NCI-H82 (cell line): ENCODE measurements around the gene ARHGAP23.
"Not testable (repeated sequence)": the region's sequence is repeated elsewhere in the genome, so short reads cannot be mapped to it uniquely, and the experiment has no call there.

ENCODE experiments used
- DNase-seq: peaks from one replicate; lab custom pipeline; 2025; lab: John Stamatoyannopoulos, UW

The ARHGAP23 gene

DNA sequence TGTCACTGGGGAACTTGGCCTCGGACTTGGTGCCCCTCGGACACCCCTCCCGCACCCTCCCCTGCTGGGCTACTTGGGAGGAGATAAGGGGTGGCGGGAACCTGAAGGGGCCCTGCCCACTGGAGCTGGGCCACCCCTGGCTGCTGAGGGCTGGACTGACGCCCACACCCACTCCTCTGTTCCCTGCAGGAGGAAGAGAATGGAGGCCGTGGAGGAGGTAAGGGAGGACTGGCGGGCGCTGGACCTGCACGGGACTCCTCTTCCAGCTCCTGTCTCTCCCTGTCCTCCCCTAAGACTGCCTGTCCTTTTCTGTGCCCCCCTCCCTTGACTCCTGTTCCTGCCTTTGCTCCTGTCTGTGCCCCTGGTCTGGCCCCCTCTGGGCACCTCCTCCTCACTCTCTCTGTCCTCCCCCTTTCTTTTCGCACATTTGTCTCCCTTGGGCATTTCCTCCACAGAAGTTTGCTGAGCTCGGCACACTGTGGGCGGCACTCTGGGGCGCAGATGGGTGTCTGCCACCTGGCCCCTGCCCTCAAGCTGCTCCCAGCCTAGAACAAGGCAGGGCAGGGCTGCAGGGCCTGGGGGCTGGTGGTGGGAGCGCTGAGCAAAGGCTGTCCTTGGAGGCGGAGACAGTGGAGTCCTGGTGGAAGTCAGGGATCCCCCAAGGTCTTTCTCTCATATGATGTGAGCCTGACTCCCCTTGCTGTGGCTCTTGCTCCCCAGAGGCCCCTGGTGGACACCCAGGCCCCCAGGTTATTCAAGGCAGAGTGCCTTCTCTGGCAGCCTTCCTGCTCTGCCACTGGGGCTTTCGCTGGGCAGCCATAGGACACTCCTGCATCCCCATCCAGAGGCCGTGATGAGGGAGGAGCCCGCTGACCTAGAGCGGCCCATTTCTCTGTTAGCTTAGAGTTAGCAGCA is 32.7 kb downstream of the ARHGAP23 start:
- no peak for DNase-seq

- no peak for DNase-seq
These were observed 33.4 kb downstream of the ARHGAP23 start for GRCh38 chr17:38461683-38462082.

DNA sequence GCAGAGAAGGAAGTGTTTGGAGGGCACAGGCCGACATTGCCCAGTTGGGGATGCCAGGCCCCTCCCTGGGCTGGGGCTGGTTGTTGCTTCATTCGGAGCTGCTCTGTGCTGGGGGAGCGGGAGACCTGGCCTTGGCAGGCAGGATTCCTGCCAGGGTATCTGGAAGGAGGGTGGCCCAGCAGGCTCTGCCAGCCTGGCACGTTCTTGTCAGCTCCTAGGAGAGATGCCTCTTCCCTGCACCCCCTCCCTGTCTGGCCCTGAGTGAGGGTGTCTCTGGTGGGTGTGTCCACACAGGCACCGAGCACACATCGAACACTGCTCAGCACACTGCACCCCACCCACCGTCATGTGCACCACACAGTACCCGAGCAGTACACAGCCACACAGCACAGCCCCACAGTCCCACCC is 35.2 kb downstream of the ARHGAP23 start:
- DNase-seq, result no peak

- DNase-seq, result no peak
These were observed 36.0 kb downstream of the ARHGAP23 start for GRCh38 chr17:38464251-38464722.

DNA sequence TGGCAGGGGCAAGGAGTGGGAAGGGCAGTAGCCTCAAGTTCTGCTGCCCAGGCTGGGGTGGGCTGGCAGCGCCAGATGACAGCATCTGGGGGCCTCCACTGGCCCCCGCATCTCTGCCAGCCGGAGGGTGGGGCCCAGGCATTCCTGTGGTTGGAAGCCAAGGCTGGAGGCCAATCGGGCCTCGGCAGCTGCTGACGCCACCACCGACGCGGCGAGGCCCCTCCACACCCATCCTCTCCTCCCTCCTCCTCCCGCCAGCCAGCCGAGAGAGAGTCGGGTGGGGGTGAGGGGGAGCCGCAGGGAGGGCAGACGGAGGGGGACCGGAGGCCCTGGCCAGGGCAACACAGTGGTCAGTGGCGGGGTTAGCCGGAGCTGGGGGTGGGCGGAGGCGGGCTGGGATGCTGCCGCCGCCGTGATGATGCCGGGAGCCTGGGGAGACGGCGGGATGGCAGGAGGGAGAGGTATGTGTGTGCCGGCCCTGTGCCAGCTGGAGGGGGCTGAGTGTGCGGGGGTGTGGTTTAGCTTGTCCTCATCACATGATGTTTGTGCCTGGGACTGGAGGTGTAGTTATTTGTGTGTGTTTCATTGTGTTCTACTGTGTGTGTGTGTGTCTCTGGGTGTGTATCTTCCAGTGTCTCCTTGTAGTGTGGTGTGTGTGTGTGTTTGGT is 36.6 kb downstream of the ARHGAP23 start:
- DNase-seq, result peak; percentile 83

DNA sequence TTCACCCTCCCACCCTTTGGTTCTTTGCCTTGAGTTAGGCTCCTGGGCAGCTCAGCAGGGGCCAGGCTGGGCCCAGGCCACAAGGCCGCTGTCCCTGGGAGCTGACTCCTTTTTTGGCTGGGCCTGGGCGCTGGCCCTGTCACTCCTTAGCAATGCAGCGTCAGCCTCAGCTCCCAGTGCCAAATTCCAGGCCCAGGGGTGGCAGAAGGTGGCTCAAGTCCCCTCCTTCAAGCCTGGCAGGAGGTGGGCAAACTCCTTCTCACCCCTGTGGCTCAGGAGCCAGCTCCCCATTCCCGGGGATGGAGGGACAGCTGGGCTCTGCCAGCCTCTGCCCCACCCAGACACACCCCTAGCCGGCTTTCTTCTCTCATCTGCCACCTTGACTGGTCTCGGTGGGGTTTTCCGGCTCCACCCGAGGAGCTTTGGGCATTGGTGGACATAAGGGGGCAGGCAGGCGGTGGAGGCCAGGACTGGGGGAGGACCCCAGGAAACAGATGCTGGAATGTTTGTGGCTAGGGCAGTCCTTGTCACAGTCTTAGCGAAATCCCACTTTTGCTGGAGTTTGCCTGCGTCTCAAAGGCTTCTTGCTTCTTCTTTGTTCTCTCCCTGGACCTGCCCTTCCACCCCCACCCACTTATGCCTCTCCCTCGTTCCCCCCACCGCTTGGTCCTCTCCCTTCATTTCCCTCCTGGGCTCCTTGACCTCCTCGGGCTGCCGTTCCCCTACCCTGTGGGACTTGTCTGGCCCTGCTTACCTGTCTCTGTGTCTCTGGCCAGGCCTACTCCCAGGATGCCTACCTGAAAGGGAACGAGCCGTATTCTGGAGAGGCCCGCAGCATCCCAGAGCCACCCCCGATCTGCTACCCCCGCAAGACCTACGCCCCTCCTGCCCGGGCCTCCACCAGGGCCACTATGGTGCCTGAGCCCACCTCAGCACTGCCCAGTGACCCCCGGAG is 37.4 kb downstream of the ARHGAP23 start:
- DNase-seq, result no peak

GRCh38 chr17:38466346-38467315 is 38.4 kb downstream of the ARHGAP23 start:
- DNase-seq, result no peak

DNA sequence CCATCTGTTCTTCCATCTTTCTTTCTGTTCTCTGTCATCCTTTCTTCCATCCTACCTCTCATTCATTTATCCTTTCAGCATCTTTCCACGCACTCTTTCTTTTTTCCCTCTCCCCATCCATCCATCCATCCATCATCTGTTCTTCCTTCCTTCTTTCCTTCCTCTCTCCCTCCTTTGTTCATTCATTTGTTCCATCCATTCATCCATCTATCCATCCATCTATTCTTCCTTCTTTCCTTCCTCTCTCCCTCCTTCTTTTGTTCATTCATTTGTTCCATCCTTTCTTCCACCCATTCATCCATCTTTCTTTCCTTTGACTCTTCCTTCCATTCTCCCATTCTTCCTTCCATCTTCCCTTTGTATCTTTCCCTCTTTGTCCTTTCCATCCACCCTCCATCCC is 39.2 kb downstream of the ARHGAP23 start:
- no peak for DNase-seq

DNA sequence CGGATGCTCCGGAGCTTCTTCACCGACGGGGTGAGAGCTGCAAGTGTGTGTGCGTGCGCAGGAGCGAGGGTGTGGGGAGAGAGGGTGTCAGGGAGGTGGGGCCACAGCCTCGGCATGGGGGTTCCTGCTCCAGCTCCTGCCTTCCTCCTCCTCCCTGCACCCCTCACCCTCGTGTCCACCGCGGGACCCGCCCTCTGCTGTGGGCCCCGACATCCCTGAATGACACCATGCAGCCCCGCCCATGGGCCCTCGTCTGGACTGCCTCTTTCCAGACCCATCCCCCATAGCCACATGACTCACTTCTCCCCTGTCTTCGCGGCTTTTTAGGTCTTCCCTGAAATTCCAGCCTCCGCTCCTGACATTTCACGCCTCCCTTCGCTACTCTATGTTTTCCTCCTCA is 41.6 kb downstream of the ARHGAP23 start:
- DNase-seq, result no peak

GRCh38 chr17:38471253-38471652 is 43.0 kb downstream of the ARHGAP23 start:
- DNase-seq, result not testable (repeated sequence)

- peak; percentile 87 for DNase-seq
These were observed 46.4 kb downstream of the ARHGAP23 start for GRCh38 chr17:38474666-38475065.

GRCh38 chr17:38476549-38476948 is 48.3 kb downstream of the ARHGAP23 start:
- no peak for DNase-seq

GRCh38 chr17:38477417-38477816 is 49.2 kb downstream of the ARHGAP23 start:
- not testable (repeated sequence) for DNase-seq

DNA sequence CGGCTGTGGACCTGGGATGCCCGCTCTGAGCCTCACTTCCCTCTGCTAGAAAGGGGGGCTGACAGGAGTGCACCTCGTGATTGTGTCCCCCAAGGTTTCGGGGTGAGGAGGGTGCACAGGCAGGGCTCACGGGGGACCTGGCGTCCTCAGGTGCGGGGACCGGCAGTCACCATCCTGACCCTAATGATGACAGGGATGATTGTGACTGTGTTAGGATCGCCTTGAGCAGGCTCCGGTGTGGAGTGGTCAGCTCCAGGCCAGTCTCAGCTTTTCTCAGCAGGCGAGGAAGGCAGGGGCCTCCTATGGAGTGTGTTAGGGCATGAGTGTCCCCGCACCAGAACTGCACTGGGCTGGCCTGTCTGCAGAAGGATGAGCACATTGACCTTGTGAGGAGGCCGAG is 49.7 kb downstream of the ARHGAP23 start:
- not testable (repeated sequence) for DNase-seq

- not testable (repeated sequence) for DNase-seq
These were observed 50.4 kb downstream of the ARHGAP23 start for GRCh38 chr17:38478667-38479066.

- not testable (repeated sequence) for DNase-seq
These were observed 53.9 kb downstream of the ARHGAP23 start for GRCh38 chr17:38482039-38482699.

GRCh38 chr17:38482700-38483043 is 54.4 kb downstream of the ARHGAP23 start:
- DNase-seq, result not testable (repeated sequence)

DNA sequence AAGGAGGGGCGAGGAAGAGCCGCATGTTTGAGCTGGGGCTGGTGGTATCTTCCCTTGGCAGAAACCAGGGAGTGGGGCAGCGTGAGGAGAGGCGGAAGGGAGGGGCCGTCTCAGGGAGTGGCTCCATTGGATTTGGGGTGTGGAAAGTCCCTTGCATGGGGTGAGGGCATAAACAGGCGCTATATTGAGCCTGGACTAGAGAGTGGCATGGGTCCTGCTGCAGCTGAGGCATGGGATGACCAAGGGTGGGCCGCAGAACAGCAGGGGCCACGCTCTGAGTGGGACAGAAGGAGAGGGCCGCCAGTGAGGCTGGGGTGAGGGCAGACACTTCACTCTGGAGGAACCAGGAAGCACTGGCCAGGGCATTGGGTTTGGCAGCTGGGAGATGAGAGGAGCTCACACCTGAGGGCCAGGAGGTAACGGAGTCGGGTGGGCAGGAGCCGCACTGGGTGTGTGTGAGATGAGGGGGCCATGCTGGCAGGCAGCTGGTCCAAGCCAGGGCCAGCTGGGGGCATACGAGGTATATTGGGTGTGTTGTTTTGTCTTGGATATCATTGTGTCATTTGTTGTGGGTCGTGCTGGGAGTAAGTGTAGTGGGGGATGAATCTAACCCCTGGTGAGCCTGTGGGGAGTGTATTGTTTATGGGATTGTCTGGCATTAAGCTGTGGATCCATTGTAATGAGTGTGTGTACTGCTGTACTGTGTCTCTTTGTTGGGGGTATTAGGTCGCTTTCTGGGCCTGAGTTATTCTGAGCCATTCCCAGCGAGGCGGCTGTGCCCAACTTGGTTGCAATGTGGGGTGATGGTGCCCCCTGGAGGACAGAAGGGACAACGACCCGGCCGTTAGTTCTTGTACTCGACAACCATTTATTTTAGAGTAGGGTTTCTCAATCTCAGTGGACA is 56.2 kb downstream of the ARHGAP23 start:
- DNase-seq, result peak; percentile 83

GRCh38 chr17:38485146-38485468 is 56.8 kb downstream of the ARHGAP23 start:
- no peak for DNase-seq
